ENCODE data around the gene DTNB.
A peak's percentile ranks its signal among the peaks of the same experiment; 100 is the strongest.

Gene DTNB

GRCh38 chr2:25361261-25362048 lies 311.9 kb downstream of the DTNB start:
- DNase-seq = no peak

- DNase-seq = no peak
These were observed 314.5 kb downstream of the DTNB start for GRCh38 chr2:25358836-25359235.

- no peak for DNase-seq
These were observed 315.0 kb downstream of the DTNB start for GRCh38 chr2:25358249-25358815.

- DNase-seq = no peak
These were observed 317.3 kb downstream of the DTNB start for GRCh38 chr2:25356088-25356487.

- no peak for DNase-seq
These were observed 318.1 kb downstream of the DTNB start for GRCh38 chr2:25355270-25355669.

GRCh38 chr2:25354116-25354515 lies 319.3 kb downstream of the DTNB start:
- no peak for DNase-seq

GRCh38 chr2:25349397-25349796 lies 324.0 kb downstream of the DTNB start:
- DNase-seq = no peak

- no peak for DNase-seq
These were observed 325.5 kb downstream of the DTNB start for GRCh38 chr2:25347846-25348245.

GRCh38 chr2:25347205-25347815 lies 326.1 kb downstream of the DTNB start:
- DNase-seq = no peak

- DNase-seq = no peak
These were observed 330.1 kb downstream of the DTNB start for GRCh38 chr2:25343187-25343825.

- no peak for DNase-seq
These were observed 330.8 kb downstream of the DTNB start for GRCh38 chr2:25342372-25343186.

GRCh38 chr2:25341753-25342371 lies 331.5 kb downstream of the DTNB start, which contains the start of gene DNMT3A:
TSS of gene DNMT3A (minus strand) at chr2:25341925. CDS start at chr2:25313984, 27,941 bp downstream.
- DNase-seq = peak; percentile 19

GRCh38 chr2:25341011-25341727 lies 332.2 kb downstream of the DTNB start:
- no peak for DNase-seq

- DNase-seq = no peak
These were observed 333.0 kb downstream of the DTNB start for GRCh38 chr2:25340181-25340921.

- no peak for DNase-seq
These were observed 333.6 kb downstream of the DTNB start for GRCh38 chr2:25339791-25340180.

- no peak for DNase-seq
These were observed 334.1 kb downstream of the DTNB start for GRCh38 chr2:25339211-25339674.

GRCh38 chr2:25338401-25338800 lies 335.0 kb downstream of the DTNB start:
- DNase-seq = no peak

- DNase-seq = no peak
These were observed 335.5 kb downstream of the DTNB start for GRCh38 chr2:25337891-25338290.

- no peak for DNase-seq
These were observed 336.1 kb downstream of the DTNB start for GRCh38 chr2:25337276-25337675.

GRCh38 chr2:25336383-25336841 lies 337.0 kb downstream of the DTNB start:
- DNase-seq = no peak

GRCh38 chr2:25335971-25336370 lies 337.4 kb downstream of the DTNB start:
- no peak for DNase-seq
